GM19025 (cell line): Measurements from ENCODE around the gene NAA20.
A peak's percentile ranks its signal among the peaks of the same experiment; 100 is the strongest.

ENCODE experiments used
- ATAC-seq: cut with Tn5 transposase; IDR thresholded peaks from one replicate; pipeline ENCODE4 v1.9.1; 2021; ENCODE audit warnings: mild to moderate bottlenecking, low read depth, moderate library complexity; ENCODE audit not compliant: unreplicated experiment

NAA20 gene

DNA sequence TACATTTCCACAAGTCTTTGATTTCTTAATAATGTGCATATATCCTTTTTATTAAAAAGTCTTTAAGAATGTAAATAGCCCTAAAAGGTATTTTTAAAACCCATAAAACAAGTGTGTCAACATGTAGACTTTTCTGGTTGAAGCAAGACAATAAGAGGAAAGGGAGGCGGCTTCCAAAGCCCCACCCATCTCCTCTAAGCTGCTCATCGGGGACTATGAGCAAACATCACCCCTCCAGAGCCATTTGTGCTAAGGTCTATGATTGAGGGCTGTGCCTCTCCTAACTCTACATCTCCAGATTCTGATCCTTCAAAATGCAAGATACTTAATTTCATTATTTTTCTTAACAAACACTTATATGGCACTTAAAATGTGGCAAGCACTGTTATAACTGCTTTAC lies 2.5 kb upstream of the NAA20 start:
- ATAC-seq: no peak

DNA sequence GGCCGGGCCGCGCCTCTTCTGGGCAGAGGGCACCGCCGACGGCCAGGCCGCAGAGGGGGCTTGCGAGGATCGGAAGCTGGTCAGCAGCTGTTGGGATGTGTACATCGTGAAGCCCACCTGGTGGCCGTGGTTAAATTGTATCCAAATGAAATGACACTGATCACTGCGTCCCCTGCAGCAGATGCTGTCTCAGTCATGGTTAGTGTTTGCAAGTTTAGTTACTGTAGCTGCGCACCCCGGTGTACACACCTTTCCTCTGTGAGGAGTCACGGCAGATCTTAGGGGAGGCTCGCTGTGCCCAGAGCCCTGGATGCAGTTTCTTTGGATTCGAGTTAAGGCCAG lies 653 bp downstream of the NAA20 start:
- no peak for ATAC-seq

DNA sequence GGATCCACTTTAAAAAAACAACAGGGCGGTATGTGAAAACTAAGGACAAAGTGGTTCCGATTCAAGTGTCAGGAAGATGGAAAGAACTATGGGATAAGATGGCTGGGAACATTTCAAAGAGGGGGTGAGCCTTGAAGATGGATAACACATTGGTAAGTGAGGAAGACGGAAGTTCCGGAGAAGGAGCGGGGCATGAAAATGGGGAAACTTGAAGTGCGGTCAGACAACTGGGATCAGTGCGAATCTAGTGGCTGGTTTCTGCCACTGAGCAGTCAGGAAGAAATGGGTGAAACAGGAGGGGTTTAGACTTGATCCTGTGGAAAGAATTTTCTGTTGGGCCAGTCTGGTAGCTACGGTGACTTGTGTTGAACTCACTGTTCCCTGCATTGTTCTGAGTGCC lies 1.2 kb downstream of the NAA20 start:
- no peak for ATAC-seq

DNA sequence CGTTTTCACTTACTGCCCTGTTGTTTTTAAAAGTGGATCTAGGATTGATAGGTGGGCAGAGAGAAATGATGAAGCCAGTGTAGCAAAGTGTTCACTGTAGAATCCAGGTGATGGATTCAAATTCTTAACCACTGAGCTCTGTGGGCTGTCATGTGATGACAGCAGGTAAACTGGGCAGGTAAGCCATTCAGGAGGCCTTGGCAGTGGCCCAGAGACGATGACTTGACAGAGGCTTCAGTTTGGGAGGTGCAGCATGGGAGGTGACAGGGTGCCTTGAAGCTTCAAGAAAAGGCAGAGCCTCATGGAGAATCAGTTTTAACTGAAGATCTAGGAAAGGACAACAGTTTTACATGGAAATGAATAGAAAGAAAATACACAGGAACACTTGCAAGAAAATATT lies 2.0 kb downstream of the NAA20 start:
- ATAC-seq: no peak

DNA sequence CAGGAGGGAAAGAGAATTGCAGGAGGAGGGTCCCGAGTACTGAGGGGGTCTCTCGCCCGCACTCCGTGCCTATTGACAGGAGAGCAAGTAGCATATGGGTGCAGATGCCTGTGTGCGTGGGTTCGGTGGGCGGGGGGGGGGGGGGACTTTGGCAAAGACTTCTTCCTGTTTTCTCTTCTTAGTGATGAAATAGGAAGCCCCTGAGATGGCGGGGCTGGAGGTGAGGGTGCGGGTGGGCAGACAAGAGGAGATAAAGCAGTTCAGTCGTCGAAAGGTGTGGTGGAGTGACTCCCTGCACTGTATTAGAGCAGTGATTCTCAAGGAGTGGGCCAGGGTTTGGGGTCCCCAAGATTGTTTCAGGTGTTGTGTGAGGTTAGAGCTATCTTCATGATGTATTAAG lies 3.7 kb downstream of the NAA20 start:
- no peak for ATAC-seq

DNA sequence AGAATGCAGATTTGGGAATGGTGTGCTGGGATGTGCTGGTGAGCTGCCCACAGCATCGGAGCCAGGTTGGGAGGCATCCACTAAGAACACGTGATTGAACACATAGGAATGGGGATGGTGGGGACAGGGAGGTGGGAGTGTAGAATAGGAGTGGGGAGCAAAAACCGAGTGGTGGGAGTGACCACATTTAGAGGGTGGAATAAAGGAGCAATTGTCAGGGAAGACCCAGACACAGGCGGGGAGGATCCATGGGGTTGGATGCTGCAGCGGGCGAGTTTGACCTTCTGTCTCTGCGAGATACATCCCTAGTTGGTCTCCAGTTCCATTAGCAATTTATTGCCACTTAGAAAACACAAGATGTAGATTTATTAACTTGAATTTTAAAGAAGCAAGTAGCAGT lies 4.7 kb downstream of the NAA20 start:
- ATAC-seq: no peak

DNA sequence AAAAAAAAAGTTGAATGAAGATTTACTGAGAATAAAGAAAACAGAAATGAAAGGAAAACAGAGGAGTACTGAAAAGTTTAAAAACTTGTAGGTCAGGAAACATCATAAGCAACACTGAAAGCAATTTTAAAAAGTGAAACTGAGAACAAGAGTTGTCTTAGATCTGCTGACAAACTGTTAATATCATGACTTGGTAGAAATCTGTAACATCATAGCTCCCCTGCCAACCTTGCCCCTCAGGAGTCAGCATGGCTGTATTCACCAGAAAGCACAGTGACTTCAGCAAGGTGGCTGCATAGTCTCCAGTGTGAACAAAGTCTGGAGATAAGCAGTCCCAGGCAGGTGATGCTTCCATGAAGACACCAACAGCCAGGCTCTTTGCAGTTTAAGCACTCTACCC lies 5.3 kb downstream of the NAA20 start:
- ATAC-seq: peak; percentile 62

DNA sequence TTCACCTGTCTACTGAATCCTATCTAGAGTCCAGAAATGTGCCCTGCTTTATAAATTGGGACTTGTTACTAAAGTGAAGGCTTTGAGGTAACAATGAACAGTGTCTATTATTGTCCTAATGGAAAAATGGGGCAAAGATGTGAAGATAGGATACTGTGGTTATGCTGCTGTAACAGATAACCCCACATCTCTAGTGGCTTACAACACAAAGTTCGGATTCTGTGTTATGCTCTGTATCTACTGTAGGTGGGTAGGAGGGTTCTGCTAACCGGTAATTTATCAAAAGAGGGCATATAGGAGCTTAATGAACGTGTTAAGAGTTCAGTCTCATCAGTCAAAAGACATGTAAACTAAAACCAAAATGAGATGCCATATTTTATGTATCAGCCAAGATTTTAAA lies 6.2 kb downstream of the NAA20 start:
- no peak for ATAC-seq

DNA sequence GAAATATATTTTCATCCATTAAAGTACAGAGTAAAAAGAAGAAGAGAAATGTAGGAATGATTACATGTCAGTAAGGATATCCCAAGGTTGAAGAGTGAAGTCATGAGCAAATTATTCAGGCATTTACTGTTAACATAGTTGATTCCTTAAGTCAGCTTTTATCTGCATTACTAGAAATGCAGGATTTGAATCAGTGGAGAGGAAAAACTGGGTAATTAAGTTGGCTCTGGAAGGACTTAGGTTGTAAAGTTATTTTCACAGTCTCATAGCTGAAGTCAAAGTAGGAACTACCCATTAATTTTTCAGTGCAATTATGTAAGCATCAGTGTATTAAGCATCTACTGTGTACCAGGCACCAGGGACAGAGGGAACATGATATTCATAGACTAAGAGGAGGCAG lies 7.8 kb downstream of the NAA20 start:
- ATAC-seq: no peak

DNA sequence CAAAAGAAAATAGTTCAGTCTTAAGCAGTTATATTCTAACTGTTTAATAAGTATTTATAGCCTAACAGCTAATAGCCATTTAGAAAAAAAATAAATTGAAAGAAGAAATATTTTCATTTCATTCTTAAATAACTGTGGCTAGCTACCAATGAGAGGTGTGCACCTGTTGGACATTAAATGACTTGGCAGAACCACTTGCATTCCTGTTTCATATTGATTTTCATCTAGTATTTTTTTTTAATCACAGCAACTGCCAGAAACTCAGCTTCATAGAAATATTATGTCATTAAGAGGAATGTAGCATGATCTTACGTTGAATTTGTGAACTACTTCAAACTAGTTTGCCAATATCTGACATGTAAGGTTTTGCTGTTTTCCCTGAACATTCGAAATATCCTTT lies 10.1 kb downstream of the NAA20 start:
- ATAC-seq: no peak

DNA sequence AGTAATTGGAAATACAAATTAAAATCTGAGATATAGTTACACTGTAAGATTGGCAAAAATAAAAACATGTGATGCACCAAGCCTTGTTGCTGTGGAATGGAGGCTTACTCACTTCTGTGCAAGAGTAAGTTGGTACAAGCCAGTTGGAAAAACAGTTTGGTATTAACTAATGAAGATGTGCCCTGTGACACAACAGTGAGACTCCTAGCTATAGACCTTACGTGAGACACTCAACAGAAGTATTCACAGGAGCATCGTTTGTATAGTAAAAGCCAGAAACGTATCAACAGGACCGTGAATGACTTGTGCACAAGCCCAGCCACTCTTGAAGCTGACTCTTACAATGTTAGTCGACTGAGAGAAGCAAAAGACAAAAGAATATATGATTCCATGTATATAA lies 14.6 kb downstream of the NAA20 start:
- no peak for ATAC-seq

DNA sequence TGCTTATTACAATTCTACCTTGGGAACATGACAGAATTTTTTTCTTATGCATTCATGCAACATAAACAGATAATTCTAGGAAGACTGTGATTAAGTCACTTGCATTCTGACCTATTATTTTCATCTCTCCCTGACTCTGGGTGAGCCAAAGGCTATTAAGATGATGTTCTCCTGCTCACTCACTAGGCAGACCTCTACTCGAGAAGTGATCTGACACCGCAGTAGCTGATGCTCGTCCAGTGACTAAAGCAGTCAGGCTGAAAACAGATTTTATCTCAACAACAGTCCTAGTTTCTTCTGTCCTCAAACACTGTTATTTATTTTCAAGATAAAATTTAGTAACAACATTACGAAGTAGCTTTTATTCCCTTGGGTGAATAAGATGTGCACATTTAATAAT lies 17.3 kb downstream of the NAA20 start:
- ATAC-seq: no peak

DNA sequence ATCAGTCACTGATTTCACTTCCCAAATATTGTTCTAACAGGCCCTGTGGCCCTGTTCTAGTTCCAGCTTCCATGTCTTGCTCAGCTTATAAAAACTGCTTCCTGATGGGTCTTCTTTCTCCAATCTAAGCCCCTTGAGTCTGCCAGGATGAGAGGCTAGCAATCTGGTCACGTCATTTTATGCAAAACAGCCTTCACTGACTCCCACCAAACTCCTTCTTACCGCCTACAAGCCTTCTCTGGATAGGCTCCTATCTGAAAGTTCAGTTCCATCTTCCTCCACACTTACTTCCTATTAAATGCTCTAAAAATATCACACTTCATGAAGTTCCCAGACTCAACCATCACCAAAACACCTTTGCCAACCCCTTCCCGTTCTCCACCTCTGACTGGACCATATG lies 19.6 kb downstream of the NAA20 start:
- no peak for ATAC-seq

DNA sequence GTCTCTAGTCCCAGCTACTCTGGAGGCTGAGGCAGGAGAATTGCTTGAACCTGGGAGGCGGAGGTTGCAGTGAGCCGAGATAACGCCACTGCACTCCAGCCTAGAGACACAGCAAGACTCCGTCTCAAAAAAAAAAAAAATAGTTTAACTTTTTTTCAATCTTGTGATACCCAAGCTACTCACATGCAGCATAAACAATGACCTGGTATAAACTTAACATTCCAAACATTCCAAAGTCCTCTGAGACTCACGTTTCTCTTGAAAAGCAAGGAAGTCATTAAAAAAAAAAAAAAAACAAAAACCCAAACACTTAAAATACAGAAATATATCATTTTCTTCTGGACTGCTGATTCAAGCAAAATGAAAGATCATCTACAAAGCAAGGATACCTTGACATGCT lies 20.8 kb downstream of the NAA20 start:
- no peak for ATAC-seq

DNA sequence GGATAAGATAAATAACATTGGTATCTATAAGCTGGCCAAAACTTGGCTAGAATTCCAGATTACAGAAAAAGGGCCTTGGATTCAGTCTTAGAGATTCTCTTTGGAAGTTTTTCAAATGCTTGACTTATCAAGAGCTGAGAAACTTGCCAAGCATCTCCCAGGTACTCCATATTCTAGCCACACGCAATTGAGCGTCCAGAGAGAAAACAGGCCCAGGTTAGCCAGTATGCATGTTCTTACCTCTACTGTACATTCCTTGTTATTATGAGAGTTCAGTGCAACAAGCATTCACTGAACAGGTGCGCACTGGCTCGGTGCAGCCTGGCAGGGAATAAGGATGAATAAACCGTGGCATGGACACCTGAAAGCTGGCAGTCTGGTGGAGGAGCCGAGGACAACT lies 21.4 kb downstream of the NAA20 start:
- no peak for ATAC-seq

DNA sequence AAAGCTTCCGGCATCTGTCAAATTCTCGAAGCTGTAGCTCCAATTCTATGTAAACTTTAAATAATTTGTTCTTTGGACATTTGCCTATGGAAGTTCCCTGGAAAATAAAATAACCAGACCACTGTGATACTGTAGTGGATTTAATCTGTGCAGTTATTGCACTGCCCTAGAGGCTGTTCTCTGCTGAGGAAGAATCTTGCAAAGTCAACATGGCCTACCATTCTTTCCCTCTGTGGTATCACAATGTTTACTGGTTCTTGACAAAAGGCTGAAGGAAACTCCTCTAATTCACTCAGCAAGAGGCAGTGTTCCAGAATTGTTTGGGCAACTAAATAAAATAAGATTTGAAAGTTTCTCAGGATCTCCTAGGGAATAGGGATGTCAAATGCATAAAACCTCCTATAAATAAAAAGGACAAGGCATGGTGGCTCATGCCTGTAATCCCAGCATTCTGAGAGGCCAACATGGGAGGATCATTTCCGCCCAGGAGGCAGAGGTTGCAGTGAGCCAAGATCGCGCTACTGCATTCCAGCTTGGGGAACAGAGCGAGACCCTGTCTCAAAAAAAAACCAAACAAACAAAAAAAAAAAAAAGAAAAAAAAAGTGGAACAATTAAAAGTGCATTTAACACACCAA lies 22.7 kb downstream of the NAA20 start:
- no peak for ATAC-seq

DNA sequence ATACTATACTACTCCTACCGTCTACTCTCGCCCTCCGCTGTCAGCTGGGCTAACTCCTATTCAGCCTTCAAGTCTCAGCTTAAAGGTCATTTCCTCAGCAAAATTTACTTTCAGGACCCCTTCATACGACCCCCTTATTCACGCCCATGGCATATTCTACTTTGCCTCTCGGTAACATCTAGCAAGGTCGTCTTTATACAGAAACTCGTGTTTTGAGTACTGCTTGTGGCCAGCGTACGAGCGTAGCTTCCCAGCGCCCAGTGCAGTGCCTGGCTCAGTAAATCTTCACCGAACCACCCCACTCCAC lies 34.6 kb downstream of the NAA20 start:
- ATAC-seq: no peak

DNA sequence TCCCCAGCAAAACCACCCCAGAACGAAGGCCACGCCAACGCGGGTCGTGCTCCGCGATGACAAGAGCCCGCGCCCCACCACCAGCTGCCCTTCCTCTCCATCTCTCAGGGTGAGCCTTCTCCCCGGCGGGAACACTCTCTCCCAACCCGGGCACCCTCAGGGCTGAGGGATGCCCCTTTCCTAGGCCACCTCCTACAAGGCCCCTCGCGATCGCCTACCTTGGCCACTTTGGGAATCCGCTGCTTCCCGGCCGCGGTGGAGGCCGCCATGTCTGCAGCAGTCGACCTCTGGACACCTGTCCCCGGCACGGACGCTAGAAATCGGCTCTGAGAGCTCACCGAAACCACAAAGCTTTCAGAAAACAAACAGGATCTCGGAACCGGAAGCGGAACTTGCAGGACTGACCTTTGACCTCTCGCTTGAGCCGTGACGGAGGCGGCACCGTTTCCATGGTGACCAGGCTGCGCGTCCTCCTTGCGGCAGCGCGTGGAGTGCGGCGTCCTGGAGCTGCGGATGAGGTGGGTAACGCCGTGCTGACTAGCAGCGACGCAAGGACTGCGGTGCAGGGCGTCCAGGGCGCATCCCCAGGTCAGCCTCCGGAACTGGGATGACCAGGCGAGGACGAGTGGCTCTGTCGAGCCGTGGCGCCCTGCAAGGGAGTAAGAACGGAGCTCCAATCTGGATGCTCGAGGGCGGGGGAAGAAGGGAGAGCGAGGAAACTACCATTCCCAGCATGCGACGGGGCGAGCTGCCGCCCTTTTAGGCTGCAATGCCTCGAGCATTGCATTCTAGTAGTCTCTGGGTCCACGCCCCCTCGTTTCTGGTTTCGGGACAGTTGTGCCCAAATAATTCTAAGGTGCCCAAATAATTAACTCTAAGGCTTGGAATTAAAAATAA lies 35.2 kb downstream of the NAA20 start, which contains the start of the genes CFAP61 and CRNKL1:
Gene CFAP61, plus strand, starts transcription at position 459 of the 897 bp plus-strand sequence. CDS start 4,122 bp downstream, outside the sequence.
Gene CRNKL1, minus strand, starts transcription at position 393 of the 897 bp plus-strand sequence. Its CDS starts 124 bp downstream, at position 269.
- peak; percentile 94 for ATAC-seq

DNA sequence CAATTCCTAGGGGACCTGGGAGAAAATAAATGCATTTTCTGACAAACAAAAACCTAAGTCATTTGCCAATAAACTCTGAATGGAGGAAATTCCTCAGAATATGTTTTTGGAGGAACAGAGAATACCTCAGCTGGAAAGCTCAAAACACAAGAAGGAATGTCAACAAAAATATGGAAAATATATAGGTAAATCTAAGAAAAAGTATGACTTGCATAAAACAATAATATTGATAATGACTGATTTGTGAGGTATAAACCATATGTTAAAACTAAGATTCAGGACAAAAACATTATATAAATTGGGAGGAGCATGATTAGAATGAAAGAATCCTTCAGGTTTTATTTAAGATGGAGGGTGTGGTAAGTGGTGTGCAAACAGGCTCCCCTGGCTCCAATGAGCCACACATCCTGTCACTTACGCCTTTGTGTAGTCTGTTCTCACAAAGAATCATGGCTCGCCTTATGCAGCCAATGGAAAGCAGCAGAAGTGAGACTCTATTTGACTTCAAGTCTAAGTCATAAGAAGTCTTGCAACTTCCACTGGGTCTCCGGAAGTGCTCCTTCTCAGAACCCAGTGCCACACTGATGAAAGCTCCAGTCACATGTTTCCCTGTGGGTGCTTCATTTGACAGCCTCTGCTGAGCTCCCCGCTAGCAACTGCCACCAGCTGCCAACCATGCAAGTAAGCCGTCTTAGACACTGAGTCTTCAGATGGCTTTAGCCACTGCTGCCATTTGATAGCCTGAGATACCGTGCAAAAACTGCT lies 43.3 kb downstream of the NAA20 start:
- no peak for ATAC-seq

DNA sequence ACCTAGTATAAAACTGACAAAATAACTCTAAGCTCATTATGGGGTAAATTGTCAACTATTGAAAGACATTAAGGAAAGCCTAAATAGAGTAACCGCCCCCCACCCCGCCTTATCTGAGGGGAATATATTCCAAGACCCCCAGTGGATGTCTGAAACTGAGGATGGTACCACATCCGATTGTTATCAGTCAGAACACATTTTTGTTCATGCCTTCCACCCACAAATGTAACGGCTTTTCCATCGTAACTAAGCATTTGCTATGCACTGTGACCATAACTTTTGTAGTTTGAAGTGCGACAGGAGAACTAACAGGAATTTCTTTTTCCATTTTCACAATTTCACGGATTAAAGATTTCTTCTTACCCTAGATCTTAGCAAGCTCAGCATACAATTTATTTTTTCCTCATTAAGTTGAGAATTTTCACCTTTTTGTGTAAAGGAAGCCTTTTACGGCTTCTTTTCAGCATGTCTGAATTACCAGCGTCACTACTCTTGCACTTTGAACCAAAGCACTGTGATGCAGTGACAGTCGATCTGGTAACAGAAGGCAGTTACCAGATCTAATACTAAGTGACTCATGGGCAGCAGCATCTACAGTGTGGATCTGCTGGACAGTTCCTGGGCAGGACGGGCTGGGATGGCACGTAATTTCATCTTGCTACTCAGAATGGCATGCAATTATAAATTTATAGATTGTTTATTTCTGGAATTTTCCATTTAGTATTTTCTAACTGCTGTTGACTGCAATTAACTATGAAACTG lies 47.0 kb downstream of the NAA20 start:
- no peak for ATAC-seq

DNA sequence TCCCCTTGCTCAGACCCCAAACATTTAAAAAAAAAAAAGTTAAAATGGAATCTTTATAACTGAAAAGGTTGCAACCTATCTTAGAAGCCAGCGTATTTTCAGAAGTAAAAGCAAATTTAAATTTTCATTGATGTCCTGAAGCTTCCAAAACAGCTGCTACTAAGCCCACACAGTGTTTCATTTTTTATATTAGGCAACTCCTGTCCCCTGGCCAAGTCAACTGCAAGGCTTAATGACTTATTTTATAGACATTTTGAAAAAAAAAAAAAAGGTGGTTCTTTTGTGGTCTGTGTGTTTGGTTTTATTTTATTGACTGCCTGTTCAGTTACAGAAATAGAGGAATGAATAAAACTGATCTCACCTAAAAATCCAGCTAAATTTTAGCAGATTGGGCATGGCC lies 48.2 kb downstream of the NAA20 start:
- no peak for ATAC-seq
